Skin of body (tissue), 2 donors: Measurements from ENCODE around the gene LYRM4. TPM values are rescaled to one million over a fixed set of nuclear protein-coding genes. Genes with fewer than 3 reads are reported as not detected.
A peak's percentile ranks its signal among the peaks of the same experiment; 100 is the strongest.

Experiments
- DNase-seq: peaks from one replicate; lab custom pipeline; 2025; lab: John Stamatoyannopoulos, UW
- total RNA-seq: library from RNA; depleted of rRNA; stranded (reverse); fragments of >200 nt; gene quantifications from one replicate; pipeline ENCODE4 v1.2.3, GENCODE V29; 2014

LYRM4 gene
- total RNA-seq, 1 donor from 2014 or later, result 12.8 TPM

DNA sequence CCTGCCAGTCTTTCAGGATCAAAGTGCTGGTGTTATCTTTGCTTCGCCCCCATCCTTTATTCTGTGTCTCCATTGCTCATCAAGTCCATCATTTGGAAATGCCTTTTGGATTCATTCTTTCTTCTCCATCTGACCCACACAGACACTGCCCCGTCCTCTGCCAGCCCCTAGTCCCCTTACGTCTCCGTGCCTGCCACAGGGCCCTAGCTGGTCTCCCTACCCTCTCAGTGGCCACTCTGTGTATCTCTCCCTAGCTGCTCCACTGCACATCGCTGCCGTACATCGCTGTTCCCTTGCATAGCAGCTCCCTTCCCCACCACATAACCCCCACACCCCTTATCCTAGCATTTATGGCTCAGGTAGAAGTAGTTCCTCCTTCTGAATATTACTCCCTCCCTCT is 159.9 kb downstream of the LYRM4 start:
- no peak for DNase-seq

DNA sequence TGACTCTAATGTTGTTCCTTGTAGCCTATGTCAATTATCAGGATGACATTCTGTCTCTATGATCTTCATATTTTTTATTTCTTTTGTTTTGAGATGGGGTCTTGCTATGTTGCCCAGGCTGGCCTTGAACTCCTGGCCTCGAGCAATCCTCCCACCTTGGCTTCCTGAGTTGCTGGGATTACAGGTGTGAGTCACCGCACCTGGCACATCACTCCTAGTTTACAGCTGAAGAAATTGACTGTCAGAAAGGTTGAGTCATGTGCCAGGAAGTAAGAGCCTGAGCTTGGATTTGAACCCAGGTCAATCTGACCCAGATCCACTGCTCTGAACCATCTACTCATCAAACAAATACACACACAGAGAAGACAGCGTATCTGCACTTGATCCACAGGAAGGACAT is 161.2 kb downstream of the LYRM4 start:
- no peak for DNase-seq

DNA sequence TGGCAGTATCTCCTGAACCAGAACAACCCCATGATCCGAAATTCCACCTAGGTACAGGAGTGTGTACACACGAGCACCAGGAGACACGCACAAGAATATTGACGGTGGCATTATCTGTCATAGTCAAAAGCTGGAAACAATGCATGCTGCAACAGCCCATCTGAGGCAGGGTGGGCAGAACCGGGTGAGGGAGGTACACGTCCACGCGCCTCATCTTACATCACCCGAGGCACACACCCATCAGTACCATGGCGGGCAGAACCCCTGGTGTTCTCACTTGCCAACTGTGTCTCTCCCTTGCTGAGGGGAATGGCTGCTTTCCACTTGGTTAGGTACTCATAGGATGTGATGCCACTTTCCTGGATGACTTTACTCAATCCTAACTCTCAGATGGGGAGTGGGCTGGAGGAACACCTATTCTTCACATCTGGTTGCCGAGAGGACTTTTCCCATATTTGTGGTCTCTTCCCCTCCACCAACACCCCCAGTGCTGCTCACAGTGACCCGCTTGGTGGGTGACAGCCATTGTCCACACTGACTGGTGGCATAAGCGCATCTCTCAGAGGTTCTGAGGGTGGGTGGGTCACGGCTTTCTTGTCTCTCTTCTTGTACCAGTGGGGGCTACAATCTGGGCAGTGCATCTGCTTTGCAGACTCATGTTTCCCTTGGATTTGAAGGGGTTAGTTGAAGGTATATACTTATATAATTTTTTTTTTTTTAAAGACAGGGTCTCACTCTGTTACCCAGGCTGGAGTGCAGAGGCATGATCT is 162.1 kb downstream of the LYRM4 start:
- DNase-seq, result no peak

DNA sequence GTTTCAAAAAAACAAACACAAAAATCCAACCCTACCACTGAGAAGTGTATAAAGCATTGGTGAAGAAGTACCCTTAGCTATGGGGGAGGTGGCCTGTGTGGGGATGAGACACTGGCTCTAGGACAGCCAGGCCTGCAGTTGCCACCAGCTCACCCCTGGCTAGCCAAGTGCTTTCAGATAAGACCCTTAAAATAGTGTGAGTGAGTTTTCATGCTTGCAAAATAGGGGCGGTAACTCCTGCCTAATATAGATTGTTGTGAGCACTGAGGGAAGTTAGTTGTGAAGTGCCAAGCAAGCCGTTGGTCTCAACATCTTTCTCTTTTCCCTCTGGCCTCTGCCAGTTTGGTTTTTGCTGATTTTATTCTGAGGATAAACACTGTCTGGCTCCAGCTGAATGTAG is 164.3 kb downstream of the LYRM4 start:
- DNase-seq, result no peak

DNA sequence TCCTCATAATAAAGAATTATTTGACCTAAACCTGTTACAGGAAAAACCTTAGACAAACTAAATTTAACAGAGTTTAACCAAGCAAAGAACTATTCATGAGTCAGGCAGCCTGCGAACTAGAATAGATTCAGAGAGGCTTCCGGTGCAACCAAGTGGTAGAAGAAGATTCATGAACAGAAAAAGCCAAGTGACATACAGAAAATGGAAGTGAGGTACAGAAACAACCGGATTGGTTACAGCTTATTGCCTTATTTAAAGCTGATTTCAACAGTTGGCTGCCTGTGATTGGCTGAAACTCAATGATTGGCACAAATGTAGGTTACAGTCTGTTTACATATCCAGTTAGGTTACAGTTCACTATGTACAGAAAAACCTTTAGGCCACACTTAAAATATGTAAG is 165.5 kb downstream of the LYRM4 start:
- DNase-seq, result no peak

DNA sequence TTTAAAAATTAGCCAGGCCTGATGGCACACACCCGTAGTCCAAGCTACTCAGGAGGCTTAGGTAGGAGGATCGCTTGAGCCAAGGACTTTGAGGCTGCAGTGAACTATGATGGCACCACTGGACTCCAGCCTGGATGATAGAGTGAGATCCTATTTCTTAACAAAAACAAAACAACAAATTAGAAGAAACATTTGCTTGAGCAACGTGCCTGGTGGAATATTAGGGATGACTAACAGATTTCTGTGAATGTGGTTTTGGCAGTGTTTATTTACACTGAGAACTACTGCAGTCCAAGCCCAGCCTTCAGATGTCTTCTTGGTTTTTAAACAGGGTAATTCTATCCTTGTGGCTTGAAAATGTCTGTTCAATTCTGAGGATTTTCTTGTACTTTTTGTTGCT is 166.4 kb downstream of the LYRM4 start:
- DNase-seq, result peak; percentile 69

DNA sequence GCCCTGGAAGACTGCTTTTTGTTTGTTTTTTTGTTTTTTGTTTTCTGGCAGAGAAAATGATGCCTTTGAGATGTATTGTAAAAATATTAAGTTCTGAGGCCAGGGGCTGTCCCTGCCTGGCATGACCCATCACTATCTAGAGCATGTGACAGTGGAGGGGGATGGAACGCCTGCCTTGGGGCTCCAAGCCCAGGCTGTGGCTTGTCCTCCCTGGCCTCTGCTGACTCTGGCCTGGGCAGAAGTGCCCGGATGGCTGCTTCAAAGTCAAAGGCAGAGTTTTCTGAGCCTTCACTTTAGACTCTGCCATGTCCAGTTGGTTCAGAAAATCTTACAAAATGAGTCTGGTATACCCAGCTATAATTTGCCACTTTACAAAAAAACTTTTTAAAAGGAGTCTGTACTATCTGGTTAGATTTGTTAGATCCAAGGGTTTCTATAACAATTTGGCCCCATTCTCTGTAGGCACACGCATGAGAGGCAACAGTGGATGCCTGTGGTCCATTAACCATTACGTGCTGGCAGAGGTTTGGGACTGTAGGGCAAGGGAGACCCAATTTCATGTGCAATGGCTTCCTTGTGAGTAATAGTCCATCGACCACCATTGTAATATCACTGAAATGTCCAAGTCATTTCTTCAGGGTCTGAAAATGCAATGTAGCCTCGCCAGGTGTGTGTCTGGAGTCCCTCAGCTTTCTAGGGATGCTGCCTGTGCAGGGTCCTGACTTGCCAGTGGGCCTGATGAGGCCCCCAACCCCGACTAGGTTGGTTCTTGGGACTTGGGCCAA is 167.3 kb downstream of the LYRM4 start:
- DNase-seq, result no peak

DNA sequence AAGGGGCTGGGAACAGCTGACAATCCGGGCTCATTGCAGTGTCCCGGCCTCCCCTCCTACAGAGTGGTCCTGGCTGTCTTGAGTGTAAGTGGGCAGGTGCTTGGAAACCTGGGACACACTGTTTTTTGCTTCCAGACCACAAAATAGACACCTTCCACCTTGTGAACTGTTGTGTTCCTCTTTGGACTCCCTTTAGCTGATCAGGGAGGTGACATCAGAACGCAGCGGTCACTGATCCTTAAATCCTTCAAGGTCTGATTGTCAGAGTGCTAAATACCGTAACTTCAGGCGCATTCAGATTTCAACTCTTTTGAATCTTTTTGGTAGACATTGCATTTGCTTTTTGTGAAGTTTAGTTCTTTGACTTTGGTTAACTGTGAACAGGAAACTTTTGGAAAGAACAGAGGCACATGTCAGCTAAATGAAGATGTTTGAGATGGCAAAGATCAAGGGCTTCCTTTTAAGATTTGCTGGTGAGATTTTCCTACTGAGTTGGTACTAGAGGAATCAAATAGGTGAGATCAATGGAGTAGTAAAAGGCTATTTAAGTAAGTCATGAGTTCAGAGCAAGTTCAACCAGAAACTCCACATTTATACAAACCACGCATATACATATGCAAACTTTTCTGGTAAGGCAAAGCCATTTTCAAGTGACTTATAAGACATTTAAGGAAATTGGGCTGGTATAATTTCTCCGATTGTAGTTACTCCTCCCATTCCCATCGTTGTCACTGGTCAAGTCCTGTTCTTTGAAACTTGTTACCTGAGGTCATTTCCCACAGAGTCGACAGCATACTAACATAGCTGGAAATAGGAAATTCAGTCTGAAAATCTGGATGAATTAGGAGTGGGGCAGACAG is 169.3 kb downstream of the LYRM4 start:
- no peak for DNase-seq

DNA sequence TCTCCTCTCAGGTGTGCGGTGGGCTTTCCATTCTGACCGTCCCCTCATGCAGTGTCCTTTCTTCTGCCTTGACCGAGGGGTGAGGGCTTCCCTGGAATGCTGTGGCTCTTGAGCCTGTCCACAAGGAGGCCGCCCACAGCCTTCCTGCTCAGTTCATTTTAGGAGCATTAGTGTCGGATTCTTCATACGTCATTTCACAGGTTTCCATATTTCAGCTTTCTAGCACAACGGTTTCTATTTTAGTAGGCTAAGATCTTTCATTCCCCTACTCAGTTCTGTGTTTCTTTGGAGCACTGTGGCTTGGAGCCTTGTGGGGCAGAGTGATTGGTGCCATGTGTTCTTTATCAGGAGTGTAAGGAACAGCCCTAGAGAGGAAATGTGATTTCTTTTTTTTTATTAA is 170.1 kb downstream of the LYRM4 start:
- no peak for DNase-seq

DNA sequence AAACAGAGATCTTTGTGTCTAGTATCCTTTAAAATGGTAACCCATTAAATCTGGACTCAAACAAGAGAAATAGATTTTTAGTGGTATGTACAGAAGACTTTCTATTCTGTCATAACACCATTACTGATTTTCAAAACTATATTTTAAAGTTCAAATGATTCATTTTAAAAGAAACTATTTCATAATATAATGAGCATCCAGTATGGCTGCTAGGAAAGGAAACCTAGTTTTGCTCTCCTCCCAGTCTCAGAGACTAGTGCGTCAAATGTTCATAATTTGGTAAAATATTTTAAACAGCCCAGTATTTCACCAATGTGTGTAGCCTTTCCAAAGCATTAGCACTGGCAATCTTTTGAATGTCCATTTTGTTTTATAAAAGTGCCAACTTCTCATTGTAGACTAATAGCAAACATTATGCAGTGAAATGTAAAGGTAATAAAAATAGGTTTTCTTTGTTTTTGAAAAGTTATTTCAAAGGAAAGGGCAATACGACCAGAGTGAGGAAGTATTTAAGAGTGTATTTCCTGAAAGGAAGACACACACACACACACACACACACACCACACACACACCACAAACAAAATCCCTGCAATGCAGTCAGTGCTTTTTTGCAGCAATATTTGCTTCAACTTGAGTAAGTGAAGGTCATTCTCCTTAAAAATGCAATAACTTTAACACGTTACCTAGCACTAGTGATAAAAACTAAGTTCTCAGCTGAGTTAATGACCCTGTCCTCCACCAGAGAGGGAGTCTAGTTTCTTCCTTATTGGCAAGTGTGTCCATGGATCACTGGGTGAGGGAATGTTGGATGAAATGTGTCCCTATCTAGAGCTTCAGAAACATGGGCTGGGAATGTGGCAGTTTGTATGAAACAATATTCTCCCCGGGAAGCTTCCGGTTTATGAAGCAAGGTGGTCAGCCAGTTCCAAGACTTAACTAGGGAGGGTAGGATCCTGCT is 171.0 kb downstream of the LYRM4 start:
- DNase-seq, result no peak

DNA sequence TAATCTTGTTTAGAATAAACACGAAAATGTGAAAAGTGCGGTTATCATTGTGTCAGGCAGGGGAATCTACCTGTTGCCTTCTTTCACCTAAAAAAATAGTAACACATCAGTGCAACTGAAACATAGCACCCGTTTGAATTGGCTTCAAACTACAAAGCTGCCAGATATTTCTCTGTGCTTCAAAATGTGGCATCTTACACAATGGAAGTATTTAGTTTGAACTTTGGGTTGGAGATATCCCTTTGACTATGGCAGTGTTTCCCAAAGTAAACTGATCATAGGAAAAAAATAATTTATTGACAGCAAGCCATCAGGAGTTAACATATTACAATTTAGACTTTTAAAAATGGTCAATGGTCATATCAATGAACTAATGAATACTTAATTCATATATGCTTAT is 172.0 kb downstream of the LYRM4 start:
- no peak for DNase-seq

DNA sequence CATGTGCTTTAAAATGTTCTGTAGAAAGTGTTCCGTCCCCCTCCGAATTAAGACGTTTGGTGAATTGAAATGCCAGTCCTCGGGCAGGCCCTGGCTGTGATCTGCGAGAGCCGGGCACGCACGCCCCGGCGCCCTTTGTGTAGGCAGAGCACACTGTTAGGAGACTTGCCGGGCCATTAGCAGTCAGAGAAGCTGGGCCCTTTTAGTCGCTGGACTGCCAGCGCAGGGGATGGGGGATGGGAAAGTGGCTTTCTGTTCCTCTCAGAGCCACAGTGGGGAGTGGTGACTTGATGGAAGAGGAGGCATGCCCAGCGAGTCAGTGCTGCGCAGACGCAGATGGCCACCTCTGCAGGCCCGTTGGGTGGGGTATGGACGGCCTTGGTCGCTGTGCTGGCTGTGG is 173.4 kb downstream of the LYRM4 start:
- no peak for DNase-seq

DNA sequence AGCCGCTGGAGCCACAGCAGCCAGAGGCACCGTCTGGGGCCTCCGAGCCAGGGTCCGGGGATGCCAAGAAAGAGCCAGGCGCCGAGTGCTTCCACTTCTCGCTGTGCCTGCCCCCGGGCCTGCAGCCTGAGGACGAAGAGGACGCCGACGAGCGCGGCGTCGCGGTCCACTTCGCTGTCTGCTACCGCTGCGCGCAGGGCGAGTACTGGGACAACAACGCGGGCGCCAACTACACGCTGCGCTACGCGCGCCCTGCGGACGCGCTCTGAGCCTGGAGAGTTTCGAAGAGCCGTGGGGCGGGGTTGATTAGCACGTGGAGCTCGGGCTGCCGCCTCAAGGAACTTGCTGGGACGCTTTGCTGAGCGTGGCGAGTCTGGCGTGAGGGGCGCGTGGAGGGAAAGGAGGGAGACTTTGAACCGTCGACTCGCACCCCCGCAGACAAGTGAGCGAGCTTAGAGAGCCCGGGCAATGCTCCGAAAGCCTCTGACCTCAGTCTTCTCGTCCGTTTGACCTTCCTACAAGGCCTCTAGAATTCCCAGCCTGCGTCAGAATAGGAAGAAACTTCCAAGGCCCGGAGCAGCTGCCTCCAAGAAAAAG is 174.4 kb downstream of the LYRM4 start:
- DNase-seq, result no peak

DNA sequence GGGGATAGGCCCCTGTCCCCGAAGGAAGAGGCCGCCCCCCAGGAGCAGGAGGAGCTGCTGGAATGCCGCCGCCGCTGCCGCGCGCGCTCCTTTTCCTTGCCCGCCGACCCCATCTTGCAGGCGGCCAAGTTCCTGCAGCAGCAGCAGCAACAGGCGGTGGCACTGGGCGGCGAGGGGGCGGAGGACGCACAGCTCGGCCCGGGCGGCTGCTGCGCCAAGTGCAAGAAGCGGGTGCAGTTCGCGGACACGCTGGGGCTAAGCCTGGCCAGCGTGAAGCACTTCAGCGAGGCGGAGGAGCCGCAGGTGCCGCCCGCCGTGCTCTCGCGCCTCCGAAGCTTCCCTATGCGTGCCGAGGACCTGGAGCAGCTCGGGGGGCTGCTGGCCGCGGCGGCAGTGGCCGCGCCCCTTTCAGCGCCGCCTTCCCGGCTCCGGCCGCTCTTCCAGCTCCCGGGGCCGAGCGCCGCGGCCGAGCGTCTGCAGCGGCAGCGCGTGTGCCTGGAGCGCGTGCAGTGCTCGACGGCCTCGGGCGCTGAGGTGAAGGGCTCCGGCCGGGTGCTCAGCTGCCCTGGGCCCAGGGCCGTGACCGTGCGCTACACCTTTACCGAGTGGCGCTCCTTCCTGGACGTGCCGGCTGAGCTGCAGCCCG is 175.0 kb downstream of the LYRM4 start:
- DNase-seq, result no peak

DNA sequence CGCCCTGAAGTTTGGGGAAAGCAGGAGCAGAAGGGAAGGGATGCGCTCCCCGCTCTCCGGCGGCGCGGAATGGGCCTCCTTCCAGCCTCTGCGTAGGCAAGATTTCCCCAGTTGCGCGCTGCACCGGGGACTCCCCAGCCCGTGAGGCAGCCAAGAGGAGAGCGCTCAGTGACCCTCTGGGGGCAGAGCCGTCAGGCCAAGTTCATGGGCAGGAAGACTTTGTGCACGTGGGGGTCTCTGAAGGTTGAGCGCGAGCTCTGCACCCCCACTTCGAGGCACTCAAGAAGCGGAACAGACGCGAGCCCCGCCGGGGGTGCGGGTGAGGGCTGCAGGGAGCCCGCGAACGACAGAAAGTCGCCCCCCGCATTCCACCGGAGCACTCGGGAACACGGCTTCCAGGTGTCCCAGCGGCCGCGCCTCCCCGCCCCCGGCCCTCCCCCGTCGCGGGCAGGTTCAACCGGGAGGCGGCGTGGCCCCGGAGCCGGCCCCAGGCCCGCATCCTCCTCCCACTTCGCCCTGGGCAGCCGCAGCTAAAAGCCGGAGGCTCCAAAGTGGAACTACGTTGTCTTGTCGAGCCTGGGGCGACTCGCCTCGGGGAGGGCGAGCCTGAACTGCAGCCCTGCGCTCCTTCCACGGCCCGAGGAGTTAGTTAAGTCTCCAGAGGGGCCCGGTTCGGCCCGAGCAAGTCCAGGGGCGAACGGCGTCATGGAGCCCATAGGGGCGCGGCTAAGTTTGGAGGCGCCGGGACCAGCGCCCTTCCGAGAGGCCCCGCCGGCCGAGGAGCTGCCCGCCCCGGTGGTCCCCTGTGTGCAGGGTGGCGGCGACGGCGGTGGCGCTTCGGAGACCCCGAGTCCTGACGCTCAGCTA is 175.7 kb downstream of the LYRM4 start, which contains the start of gene PPP1R3G:
Gene PPP1R3G (plus strand): TSS at position 561 of the 867 bp plus-strand sequence. CDS start 145 bp downstream, at position 706.
- peak; percentile 30 for DNase-seq

DNA sequence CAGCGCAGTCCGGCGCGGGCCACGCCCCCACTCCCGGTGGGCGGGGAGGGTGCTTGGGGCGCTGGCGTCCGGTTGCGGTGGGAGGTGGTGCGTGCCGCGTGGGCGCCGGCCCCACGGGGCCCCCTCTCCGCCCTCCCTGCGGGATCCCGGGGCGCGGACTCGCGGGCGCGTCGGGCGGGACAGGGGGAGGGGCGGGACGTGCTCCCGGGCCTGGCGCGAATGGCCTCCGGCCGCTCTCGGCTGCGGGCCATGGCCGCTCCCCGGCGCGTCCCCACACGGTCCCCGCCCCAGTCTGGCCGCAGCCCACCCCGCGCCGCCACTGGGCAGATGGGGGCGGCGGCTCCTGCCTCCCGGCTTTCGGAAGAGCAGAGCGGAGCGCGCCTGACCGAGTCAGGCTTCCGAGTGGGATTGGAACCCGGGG is 176.4 kb downstream of the LYRM4 start:
- no peak for DNase-seq

DNA sequence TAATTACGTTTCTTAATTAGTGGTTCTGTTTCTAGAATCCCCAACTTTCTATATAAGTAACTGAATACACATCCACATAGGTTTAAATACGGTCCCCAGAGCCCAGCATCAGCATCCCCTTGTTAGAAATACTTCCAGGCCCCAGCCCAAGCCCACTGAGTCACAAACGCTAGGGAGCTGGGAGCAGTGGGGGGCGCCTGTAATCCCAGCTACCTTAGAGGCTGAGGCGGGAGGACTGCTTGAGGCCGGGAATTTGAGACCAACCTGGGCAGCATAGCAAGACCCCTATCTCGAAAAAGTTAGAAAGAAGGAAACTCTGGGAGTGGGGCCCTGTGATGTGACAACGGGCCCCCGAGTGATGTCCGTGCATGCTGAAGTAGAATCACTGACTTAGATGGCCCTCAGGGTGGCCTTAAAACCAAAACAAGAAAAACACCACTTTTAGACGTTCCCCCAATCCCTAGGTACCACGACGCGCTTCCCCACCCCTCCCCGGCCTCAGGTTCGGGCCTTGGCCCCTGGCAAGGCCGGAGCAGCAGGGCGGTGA is 176.9 kb downstream of the LYRM4 start:
- no peak for DNase-seq

DNA sequence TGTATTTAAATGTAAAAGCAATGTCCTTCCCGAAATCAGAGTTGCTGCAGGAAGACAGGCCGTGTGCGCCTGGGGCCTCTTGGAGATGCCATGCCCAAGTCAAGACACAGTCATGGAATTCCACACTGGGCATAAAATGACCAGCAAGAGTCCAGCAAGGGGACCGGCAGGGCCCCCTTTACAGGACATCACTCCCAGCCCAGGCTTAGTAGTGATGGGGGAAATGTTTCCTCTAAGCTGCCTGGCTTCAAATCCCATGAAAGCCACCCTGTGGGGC is 177.5 kb downstream of the LYRM4 start:
- DNase-seq, result no peak
